HG03066 (cell line): ENCODE results near the gene GPC6.

ENCODE experiments used
- ATAC-seq: cut with Tn5 transposase; IDR thresholded peaks from one replicate; pipeline ENCODE4 v1.9.1; 2021; ENCODE audit warnings: low read depth; ENCODE audit not compliant: unreplicated experiment

GPC6 gene

GRCh38 chr13:94170145-94170571 is 943.6 kb downstream of the GPC6 start:
- no peak for ATAC-seq

- ATAC-seq: no peak
These were observed 945.8 kb downstream of the GPC6 start for GRCh38 chr13:94172416-94172815.

- no peak for ATAC-seq
These were observed 946.8 kb downstream of the GPC6 start for GRCh38 chr13:94173312-94173854.

GRCh38 chr13:94174009-94174408 is 947.4 kb downstream of the GPC6 start:
- ATAC-seq: no peak

DNA sequence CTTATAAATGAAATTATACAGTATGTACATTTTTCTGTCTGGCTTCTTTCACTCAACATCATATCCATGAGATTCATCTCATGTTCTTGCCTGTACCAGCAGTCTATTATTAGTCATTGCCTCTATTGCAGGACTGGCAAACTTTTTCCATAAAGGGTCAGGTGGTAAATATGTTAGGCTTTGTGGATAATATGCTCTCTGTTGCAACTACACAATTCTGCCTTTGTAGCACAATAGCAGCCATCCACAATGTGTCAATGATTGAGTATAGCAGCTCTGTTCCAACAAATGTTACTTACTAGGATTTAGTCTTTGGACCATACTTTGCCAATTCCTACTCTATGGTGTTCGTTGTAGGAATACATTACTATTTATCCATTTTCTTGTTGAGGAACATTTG is 948.5 kb downstream of the GPC6 start:
- ATAC-seq: no peak

GRCh38 chr13:94176561-94176960 is 950.0 kb downstream of the GPC6 start:
- no peak for ATAC-seq

DNA sequence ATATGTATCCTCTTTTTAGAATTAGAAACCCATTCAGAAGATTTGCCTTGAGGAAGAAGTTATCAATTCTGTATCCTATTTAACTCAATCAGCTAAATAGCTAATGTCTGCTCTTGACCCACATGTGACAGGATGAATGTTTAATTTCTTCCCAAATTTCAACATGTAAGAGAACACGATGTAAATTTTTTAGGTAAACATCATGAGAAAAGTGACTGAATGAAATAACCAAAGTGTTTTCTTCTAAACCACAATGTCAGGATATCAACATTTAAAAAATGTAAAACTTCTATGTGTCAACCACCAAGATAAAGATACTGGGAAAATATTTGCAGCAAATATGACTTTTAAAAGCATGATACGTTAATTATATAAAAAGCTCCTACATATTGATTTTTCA is 950.4 kb downstream of the GPC6 start:
- ATAC-seq: no peak

- no peak for ATAC-seq
These were observed 952.1 kb downstream of the GPC6 start for GRCh38 chr13:94178625-94179244.

- ATAC-seq: no peak
These were observed 955.0 kb downstream of the GPC6 start for GRCh38 chr13:94181461-94182107.

DNA sequence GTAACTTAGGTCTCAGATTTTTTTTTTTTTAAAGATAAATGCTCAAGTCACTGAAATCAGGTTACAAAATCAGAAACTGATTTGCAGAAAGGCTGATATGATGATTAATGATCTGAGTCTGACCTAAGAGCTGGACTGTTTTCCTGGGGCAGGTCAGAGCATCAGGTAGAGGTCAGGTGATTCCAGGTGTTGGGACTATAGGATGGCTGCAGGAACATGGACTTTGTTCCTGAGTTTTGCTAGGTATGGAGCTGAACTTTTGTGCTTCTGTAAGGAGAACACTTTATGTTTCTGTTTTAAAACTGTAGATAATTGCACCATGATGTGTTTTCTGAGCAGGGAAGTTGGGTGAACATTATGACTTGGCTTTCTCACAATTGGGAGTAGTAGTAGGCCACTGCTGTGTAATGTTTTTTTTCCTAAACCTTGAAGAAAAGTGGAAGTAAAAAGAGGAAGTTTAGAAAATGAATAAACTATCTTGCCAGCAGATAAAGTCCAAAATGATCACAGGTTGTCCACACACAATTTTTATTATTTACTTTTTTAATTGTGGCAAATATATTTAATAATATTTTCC is 955.7 kb downstream of the GPC6 start:
- no peak for ATAC-seq

DNA sequence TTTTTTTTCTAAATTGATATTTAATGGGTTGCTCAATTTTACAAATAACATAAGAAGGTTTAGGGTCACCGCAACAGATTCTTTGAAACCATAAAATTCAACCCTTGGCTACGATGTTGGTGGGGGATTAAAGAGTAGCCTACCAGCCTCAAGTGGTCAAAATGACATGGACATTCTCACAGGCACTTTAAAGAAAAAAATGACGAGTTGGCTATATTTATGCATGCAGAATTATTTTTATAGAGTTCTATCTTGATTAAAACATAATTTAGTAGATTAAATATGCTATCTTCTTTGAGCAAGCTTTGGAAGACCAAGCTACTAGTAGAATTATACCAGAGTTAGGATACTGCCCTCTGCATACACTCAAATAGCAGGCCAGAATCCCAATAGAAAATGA is 959.9 kb downstream of the GPC6 start:
- ATAC-seq: no peak

DNA sequence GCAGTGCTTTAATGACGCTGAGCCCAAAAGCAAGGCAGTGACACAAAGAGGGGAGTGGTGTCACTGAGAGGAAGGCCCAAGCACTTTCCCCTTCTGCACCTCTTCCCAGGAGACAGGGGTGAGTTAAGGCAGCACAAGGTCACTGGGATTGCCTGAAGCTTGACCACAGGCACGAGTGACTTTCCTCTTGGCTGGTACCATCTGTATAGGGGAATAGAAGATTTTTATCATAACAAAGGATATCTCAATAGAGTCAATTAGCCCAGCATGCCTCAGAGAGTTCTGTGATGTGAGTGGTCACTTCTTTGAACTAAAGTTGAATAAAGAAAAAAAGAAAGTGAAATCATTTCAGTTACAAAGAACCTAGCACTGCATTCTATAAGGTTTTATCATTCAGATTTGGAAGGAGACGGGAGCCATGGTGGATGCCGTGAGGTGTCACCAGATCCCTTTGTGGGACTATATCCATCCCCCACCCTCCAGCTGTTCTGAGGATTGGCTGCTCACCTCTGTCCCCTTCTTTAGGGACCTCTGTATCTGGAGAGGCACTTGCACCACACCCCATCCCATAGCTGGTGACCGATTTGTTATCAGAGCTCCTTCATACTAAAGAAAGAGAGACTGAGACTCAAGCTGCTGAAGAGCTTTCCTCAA is 961.7 kb downstream of the GPC6 start:
- no peak for ATAC-seq

- no peak for ATAC-seq
These were observed 965.9 kb downstream of the GPC6 start for GRCh38 chr13:94192431-94192975.

- no peak for ATAC-seq
These were observed 969.1 kb downstream of the GPC6 start for GRCh38 chr13:94195715-94196114.

- no peak for ATAC-seq
These were observed 969.8 kb downstream of the GPC6 start for GRCh38 chr13:94196413-94196812.

DNA sequence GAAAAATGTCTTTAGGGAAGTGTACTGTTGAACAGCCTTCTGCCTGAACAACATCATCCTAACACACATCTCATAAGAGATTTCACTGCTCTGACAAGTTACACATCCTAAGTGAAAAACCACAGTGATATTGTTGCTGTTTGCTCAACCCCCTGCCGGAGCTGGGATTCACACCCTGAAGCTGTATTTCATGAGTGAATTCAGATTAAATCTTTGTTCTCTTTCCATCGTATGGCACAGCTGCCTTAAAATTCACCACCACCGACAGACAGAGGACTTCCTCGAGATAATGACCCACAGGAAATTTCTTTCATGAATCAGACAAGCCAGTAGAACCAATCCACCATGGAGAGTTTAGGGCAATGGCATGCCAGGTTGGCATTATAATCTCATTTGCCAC is 972.1 kb downstream of the GPC6 start:
- ATAC-seq: no peak

DNA sequence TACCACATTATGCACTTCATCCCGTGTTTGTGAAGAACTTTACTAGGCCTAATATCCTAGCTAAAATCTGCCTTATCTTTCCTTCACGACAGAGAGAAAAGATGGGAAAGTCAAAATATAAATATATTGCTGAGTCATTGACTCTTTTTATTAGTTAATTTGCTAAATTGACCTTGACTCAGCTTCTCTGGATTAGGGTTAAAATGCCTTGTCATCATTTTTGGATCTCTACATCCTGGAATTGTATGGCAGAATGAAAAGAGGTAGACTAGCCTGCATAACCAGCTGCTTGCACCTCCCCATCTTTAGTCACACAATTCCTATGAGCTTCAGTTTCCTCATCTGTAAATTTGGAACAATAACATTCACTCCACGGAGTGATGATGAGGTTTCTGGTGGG is 972.5 kb downstream of the GPC6 start:
- ATAC-seq: no peak

- no peak for ATAC-seq
These were observed 974.4 kb downstream of the GPC6 start for GRCh38 chr13:94201022-94201421.

DNA sequence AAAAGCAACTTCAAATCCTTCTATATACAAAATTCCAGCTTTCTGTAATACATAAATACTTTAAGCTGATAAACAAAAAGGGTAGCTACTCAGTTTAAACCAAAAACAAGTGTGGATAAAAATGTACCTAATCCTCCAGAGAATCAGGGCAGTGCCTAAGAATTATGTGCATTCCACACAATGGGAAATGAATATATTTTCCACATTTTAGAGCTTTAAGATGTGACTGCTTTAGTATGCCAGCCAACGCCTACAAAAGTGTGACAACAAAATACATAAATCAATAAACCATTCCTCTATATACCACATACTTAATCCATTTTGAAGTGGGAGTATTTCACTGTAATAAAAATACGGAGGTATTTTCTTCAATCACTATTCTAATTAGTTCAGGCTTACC is 977.6 kb downstream of the GPC6 start:
- no peak for ATAC-seq

GRCh38 chr13:94204946-94205345 is 978.3 kb downstream of the GPC6 start:
- ATAC-seq: no peak

DNA sequence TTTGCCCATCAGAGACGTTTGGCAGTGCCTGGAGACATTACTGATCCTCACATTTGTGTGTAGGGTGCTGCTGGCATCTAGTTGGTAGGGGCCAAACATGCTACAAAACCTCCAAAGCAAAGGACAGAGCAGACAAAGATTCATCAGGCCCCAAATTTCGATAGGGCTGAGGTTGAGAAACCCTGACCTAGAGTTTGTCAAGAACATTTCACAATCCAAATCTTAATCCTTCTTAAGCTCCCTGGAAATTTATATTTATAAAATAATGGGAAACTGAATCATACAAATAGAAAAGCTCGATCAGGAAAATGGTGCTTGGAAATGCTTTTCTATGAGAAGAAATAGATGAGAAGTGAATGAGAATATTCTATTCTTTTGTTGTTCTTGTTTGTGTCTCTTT is 979.3 kb downstream of the GPC6 start:
- no peak for ATAC-seq
